Renal pelvis (tissue), 4 donors: ENCODE results near the gene MOSPD3. TPM values are rescaled to one million over a fixed set of nuclear protein-coding genes. Genes with fewer than 3 reads are reported as not detected.

Source experiments
- DNase-seq: peaks from one replicate; pipeline ENCODE4 v3.0.0-alpha.2; 2013
- polyA plus RNA-seq, 3 donors: library from polyadenylated mRNA; unstranded; fragments of 120-200 nt; gene quantifications; one replicate each; pipeline ENCODE4 v1.2.1, GENCODE V29; 2013; ENCODE audit not compliant: insufficient read length in 3 of 3

Gene MOSPD3
- polyA plus RNA-seq, 3 donors = 26.8 to 31.5 (median 30.3) TPM

DNA sequence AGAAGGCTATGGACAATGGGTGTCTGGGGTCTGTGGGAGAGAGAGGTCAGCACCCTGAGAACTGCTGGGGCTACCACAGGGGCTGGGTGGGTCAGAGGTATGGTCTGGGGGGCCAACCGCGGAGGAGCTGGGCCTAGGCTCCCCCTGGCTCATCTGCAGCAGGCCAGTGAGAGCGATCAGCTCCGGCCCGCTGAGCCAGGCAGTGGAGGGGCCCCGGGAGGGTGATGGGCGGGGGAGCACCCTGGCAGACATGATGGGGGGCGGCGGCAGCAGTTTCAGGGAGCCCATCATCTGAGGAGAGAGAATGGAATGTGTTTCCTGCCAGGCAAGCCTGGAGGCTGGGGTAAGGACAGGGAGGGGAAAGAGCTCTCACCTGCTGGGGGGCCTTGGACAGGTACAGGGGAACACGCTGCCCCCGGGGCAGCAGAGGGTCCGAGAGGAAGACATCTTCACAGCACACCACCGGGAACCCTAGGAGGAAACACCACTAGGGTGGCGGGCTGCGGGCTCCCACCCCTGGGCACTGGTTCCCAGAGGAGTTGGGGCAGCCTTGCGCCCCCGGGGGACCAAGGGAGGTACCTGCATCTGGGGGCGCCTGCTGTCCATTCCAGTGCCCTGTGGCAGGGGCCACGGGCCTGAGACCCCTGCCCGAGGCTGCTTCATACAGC, 39.9 kb upstream of the MOSPD3 start:
- DNase-seq = no peak

DNA sequence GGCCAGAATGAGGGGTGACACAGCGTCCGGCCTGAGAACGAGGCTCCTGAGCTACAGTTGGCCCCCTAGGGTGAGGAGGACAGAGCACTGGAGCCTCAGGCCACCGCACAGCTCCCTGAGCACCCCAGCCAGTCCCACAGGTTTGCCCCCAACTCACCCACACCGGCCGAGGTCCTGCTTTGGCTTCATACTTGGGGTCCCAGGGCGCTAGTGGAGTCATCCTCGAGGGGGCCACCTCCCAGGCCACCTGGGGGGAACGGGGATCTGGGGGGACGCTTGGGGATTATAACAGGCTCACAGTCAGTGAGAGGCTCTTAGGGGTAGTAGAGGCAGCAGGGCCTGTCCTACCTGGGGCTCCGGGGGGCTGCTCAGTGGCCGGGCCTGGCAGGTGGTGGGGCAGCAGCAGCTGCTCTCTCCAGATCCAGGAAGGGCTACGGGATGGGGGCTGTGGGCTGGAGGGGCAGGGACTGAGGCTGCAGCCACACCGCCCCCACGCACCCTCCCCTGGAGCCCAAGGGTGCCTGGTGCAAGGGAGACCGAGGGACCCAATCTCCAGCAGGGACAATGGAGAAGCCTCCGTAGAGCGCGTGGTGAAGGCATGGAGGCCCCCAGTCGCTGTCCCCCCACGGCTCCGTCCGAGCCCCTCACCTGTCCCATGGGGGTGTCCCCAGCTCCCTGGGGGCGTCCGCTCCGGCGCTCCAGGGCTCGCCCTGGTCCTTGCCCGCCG, 39.2 kb upstream of the MOSPD3 start:
- DNase-seq = no peak

DNA sequence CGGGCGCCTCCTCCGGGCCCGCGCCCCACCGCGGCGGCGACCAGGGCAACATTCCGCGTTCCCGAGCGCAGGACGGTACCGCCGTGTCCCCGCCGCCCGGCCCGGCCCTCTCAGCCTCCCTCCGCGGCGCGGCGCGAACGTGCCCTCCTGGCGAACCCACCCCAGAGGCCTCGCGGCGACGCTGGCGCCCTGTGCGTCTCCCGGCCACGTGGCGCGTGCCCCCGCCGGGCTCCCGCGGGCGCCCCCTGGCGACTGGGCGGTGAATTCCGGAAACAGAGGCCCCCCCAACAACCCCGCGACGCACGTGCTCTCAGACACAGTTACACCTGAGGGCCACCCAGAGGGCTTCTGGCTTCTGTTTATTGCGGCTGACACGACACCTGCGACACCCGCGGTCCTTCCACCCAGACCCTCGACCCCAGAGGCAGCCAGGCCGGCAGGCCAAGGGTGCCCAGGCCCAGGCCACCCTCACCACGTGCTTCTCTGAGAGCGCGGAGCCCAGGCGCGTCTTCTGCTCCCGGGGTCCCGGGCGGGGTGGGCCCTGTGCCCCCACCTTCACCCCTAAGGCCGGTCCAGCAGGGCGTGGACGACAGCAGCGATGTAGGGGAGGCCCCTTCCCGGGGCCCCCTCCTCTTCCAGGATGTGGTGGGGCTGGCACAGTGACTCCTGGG, 38.5 kb upstream of the MOSPD3 start, which contains the start of gene SAP25:
Gene SAP25 (minus strand): TSS at position 210 of the 671 bp plus-strand sequence. CDS start 158 bp downstream, at position 52.
- no peak for DNase-seq

DNA sequence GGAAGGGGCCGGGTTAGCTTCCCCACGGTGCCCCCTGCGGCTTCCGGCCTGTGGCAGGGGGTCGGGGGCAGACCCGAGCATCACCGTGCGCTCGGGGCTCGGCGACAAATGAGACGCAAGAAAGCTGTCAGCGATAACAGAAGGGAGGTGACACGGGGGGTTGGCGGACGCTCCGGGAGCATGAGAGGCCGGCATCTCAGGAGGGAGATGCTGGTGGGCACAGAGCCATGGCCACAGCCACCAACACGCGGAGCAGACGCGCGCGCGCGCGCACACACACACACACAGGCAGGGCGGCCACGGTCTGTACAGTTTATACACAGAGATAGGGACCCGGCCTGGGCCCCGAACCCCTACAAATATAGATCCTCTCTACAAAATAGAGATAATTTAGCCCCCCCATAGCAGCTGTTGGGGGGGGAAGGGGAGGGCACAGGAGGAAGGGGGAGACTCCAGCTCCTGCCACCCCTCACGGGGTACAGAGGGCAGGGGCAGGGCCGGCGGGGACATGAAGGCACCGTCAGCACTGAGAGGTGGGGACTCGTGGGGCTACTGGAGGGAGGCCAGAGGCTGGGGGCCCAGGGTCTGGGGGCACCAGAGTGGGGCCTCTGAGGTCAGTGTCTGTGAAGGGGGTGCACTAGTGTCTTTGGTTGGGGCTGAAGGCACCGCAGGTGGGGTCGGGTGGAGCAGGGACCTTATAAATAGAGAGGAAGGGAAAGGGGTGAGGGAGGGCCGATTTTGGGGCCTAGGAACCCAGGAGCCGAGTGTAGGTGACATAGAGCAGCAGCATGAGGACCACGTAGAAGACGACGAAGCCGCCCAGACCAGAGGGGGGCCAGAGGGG, 37.8 kb upstream of the MOSPD3 start:
- no peak for DNase-seq

DNA sequence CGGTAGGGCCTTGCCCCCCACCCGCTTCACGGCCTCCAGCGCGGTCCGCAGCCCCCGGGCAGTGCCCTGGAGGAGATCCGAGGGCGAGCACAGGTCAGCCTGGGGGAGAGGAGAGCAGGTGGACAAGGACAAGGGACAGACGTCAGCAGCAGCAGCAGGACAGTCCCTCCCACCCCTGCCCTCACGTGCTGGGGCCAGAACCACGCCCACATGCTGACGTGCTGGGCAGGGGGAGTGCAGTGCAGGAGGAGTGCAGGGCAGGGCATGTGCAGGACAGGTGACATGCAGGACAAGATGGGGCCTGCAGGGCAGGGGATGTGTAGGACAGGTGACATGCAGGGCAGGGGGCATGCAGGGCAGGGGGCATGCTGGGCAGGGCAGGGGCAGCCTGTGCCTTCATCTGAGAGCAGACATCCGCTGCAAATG, 37.1 kb upstream of the MOSPD3 start:
- DNase-seq = no peak

DNA sequence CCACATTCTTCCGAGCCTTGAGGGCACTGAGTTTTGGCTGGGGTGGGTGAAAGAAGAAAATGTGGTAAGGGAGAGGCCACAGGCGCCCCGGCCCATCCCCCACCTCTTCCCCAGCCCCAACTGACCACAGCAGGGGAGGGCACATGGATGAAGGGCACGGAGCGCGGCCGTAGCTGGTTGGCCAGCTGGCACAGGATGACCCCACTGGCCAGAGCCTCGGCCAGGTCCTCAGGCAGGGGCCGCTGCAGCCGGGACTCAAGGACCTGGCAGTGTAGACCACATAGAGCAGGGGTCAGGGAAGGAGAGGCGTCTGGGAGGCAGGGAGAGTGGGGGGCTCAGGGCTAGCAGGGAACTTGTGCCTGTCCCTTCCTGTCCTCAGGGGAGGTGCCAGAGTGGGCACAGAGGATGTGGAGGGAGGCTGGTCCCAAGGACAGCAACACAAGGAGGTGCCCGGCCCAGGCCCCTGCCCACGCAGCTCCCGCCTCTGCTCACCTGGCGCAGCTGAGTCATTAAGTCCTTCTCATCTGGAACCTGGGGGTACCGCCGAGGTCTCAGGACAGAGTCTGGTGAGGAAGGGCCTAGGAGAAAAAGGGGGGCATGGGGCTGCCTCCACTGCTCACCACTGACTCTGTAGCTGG, 36.5 kb upstream of the MOSPD3 start:
- DNase-seq = no peak

DNA sequence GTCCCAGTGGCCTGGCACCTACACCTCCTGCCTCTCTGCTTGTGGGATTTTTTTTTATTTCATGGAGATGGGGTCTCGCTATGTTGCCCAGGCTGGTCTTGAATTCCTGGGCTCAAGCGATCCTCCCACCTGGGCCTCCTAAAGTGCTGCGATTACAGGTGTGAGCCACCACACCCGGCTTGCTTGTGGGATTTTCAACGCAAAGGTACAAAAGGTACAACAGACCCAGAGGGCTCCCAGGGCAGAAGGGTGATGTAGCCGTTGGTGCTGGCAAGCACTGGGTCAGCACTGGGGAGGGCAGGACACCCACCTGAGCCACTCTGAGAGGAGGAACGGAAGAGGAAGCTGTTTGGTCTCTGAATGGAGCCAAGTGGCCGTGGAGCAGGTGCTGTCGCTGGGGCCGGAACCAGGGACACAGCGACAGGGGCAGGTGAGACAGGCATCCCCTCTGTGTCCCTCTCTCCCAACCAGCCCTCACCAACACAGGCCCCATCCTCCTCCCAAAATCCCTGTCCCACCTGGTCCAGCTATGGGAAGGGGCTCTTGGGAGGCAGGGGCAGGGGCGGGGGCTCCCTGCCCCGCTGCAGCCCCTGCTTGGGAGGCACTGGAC, 35.9 kb upstream of the MOSPD3 start:
- no peak for DNase-seq

DNA sequence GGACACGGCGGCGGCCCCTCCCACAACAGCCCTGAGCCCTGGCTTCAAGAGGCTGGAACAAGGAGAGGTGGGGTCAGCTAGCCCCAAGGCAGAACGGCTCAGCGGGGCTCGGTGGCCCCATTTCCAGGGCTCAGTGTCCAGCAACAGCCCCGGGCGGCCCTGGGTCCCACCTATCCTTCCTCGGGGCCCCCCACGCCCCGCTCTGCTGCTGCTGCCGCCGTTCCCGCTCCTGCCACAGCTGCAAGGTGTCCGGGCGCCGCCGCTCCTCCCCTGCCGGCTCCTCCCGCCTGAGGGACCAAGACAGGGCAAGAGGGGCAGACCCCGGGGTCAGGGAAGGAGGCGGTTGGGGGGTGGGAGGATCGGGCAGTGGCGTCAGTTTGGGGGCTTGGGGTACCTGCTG, 35.2 kb upstream of the MOSPD3 start:
- DNase-seq = no peak

DNA sequence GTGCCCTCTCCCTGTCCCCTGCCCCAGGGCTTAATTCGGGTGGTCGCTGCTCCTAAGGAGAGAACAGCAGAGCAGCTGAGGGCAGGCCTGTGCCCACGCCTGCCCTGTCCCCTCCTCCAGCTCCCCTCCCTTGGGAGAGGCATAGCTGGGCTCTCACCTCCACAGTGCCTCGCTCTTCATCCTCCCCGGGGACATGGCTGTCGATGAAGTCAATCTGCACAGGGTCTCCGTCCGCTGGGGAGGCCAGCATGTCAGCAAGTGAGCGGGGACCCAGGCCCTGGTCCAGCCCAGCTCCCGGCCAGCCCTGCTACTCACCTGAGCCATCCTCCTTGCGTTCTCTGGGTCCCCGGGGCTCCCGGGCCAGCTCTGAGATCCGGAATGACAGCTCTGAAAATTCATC, 34.8 kb upstream of the MOSPD3 start:
- DNase-seq = no peak

DNA sequence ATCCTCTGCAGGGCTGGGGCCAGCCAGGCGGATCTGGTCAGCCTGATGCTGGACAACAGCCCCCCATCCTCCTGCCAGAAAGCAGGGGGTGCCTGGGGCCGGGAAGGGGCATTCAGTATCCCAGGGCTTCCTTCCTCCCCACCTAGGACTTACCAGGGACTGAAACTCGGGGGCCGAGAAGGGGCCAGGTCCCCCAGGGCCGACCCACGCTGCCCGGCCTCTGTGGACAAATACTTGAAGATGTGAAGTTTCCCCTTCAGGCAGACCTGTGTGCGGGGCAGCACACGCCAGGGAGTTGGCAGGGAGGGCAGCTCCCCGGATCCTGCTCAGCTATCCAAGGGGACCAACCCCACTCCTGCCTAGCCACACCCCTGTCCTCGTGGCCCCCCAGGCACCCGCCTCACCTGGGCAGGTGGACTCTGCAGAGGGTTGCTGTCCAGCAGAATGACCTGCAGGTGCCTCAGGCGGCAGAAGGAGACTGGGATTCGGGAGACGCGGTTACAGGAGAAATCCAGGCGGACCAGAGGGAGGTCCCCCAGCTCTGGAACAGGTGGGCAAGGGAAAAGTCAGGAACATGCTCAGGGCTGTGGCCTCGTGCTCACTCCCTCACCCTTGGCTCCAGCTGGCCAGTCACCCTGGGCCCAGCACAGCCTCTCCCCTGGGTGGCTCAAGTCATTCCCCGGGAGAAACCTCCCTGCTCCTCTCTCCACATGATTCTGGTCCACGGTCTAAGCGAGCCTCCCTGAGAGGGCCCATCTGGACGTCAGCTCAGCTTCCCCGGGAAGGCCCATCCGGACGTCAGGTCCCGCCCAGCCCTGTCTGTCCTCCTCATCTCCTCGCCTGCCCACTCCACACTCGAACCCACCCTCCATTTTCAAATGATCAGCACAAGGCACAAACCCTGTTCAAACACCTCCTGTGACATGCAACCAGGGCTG, 33.8 kb upstream of the MOSPD3 start:
- DNase-seq = no peak

DNA sequence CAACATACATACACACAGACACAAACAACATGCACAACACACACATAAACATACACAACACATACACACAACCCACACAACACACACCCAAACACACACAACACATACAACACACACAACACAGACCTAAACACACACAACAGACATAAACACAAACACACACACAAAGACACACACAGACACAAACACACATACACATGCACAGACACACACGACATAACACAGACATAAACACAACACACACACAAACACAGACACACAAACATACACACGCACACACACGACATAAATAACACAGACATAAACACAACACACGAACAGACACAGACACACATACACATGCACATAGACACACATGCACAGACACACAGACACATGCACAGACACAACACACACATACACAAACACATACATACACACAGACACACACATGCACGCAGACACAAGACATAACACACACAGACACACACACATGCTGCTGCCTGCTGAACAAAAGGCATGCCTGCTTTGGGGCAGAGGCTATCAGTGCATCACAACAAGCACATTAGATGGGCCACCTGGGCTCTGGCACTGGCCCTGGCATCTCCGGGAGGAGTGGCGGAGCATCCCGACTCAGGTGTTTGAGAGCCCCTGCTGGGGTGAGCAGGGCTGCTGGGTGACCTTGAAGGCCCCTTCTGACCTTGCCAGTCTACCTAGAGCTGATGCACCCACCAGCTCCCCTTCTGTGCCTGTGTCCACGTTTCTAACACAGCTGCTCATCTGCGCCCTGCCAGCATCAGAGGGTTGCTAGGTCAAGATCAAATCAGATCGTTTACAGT, 31.7 kb upstream of the MOSPD3 start:
- DNase-seq = no peak

DNA sequence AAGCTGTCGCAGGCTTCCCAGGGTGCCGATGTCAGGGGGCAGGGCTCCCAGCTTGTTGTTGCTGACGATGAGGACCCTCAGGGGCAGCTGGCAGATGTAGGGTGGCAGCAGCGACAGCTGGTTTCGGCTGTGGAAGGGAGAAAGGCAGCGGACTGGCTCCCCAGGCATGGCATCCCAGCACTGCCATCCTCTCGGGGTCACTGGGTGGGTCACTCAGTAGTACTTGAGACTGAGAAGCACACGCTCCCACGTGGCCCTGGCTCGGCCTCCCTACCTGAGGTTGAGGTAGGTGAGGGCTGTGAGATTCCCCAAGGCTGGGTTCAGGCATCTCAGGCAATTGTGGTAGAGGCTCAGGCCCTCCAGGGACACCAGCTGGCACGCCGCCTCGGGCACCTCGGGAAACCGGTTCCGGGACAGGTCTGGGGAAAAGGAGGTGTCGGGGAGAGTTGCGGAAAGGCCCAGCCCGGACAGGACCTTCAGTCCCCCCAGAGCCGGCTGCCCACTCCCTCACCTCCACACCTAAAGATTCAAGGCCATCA, 30.2 kb upstream of the MOSPD3 start:
- DNase-seq = no peak

DNA sequence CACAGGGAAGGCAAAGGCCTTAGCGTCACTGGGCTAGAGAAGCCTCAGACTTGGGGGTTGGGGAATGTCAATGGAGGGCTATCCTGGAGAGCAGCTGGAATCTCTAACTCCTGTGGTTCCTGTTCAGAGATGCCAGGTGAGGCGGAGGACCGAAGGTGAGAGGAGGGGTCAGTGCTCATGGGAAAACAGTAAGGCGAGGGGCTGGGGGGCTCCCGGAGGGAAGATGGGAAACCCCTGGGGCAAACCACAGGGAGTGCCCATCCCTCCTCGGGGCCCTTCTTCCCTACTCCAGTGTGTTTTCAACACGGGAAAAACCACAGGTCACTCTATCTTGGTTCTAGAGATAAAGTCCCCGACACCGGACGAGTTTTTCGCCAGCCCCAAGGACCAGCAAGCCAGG, 29.7 kb upstream of the MOSPD3 start:
- no peak for DNase-seq

DNA sequence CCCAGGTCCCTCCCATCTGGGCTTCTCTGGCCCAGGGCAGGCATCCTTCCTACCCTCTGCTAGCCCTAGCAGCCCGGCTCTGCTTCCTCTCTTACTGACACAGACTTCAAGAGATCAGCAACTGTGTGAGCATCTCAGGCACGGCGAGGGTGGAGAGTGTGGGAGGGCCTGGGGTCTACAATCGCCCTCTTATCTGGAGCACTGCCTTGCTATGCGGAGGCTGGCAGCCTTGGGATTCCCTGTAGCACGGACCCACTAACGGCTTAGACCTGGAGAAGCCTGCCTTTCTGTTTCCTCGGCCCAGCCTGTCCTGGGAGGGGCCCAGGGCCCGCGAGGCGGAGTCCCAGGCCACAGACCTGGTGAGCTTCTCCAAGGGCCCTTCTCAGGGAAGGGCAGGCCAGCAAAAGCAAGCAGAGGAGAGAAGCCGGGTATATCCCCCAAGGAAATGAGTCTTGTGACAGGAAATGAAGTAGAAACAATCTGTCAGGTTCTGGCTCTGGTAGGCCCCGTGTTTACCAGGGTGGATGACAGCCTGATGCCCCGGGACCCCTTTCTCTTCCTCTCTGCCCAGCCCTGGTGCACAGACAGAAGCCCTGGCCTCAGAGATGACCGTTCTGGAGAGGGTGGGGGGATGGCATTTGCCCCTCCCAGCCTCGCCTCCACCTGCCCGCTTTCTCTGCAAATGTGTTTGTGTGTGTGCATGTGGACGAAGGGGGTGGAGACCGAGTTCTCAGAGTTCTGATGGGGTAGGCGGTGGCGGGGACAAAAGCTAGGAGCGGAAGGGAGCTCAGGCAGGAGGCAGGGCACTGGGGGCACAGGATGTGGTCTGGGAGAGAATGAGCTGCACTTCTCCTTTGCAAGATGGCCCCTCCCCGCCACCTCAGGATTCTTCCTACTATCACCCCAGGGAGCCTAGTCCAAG, 28.9 kb upstream of the MOSPD3 start:
- no peak for DNase-seq

DNA sequence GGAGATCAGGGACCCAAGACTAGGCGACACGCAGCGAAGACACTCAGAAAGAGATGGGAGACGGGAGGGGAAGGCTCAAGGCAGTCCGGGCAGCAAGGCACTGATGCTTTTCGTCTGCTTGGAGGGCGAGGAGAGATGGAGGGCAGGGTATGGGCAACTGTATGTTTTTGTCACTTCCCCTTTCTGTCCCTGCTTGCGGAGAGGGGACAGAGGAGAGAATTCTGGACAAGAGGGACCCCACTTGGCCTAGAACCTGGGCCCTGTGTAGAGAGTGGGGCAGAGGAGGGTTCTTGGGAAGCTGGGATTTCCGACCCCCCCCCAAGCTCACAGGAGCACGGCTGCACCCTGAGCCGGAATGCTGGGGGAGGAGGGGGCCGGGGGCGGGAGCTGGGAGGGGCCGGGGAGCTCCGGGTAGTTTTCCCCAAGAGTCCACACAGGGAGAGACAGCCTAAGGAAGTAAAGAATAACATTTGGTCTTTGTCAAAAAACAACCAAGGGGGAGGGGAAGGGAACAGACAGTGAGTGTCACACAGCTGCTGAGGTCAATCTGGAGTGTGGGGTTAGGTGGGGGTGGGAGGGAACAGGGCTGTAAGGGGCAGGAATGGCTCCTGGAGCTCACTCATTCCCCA, 28.2 kb upstream of the MOSPD3 start:
- no peak for DNase-seq

DNA sequence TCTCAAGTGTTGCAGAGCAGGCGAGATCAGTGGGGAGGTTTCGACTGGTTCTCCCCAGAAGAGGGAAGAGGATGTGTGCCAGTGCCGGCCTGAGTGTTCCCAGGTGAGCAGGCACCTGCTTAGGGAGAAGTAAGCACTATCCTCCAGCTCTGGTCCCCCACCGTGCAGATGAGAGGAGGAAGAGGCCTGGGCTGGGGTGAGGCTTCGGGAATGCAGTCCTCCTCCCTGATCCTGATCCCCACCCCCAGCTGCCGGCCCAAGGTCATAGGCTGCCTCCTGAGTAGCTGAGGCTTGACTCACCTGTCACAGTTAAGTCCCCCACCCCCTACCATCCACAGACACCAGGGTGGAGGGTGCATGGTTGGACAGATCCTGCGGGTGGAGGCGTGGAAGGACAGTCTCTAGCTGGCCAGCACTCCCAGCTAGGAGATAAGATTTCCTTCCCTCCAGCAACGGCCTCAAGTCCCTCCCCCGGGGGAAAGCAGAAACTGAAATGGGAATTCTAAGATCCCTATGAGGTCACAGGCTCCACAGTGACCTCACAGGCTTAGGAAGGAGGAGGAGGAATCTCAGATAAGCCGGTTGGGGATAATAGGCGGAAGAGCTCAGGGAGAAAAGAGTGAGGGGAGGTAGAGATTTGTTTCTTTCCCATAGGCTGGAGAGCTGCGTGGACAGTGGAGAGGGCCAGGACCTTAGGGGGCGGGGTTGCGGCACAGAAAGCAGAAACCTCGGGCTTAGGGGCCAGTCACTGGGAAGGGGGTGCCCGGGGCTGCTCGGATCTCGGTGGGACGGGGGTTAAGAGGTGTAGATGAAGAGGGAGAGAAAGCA, 27.4 kb upstream of the MOSPD3 start:
- no peak for DNase-seq
